Sigmoid colon (tissue), 7 donors: ENCODE data around the gene SLC8A1. TPM values are rescaled to one million over a fixed set of nuclear protein-coding genes. Genes with fewer than 3 reads are reported as not detected.

Experiments used
- DNase-seq: peaks from one replicate; pipeline ENCODE4 v3.0.0-alpha.2; 2019
- H3K27ac ChIP-seq, 4 donors: fragments of 200-600 bp; sonication (generic); one replicate each; pipeline ENCODE4 v1.5.1; 2016 to 2019; ENCODE audit warnings: mild to moderate bottlenecking in 1 of 4
- H3K27me3 ChIP-seq, 3 donors: fragments of 200-600 bp; sonication (generic); one replicate each; pipeline ENCODE4 v1.5.1; 2019; ENCODE audit warnings: mild to moderate bottlenecking in 1 of 3
- H3K36me3 ChIP-seq, 4 donors: fragments of 200-600 bp; sonication (generic); one replicate each; pipeline ENCODE4 v1.5.1; 2016 to 2019
- H3K4me1 ChIP-seq, 4 donors: fragments of 200-600 bp; sonication (generic); one replicate each; pipeline ENCODE4 v1.5.1; 2017 to 2019
- H3K4me3 ChIP-seq, 4 donors: fragments of 200-600 bp; sonication (generic); one replicate each; pipeline ENCODE4 v1.5.1; 2017 to 2019; ENCODE audit warnings: mild to moderate bottlenecking in 2 of 4, moderate library complexity in 1 of 4
- H3K9me3 ChIP-seq, 4 donors: fragments of 200-600 bp in 3 of 4; sonication (generic) in 3 of 4; one replicate each; pipeline versions ENCODE4 v1.5.1 to v1.6.1; 2013 to 2019
- EP300 ChIP-seq, 4 donors: sonication (generic); formaldehyde crosslinking; IDR thresholded peaks; one replicate each; pipeline ENCODE4 v1.6.1; 2017; ENCODE audit warnings: antibody characterized with exemption in 4 of 4
- POLR2A ChIP-seq, 2 donors: fragments of 450-650 bp; IDR thresholded peaks; one replicate each; pipeline ENCODE4 v1.6.1; 2016; ENCODE audit warnings: antibody characterized with exemption in 2 of 2, mild to moderate bottlenecking in 2 of 2, moderate library complexity in 2 of 2
- POLR2AphosphoS5 ChIP-seq, 4 donors: sonication (generic); formaldehyde crosslinking; IDR thresholded peaks; one replicate each; pipeline ENCODE4 v1.6.1; 2017; ENCODE audit warnings: antibody characterized with exemption in 4 of 4
- WGBS, 2 donors: extraction: QIAGEN DNeasy Blood & Tissue Kit; methylation state at CpG; one replicate each; pipeline ENCODE4 v1.1.7; 2013; 5-methylcytosine and 5-hydroxymethylcytosine counted together
- intact Hi-C: fragments of 100-400 bp; cut with DNase I; formaldehyde crosslinking; loops from one replicate; pipeline ENCODE4 v1.15.1; 2023
- polyA plus RNA-seq, 3 donors: library from polyadenylated mRNA; stranded (reverse); fragments of 200-250 nt; gene quantifications; one replicate each; pipeline ENCODE4 v1.2.3, GENCODE V29; 2013
- total RNA-seq, 4 donors: library from RNA; depleted of rRNA; stranded (reverse); fragments of >200 nt; gene quantifications; one replicate each; pipeline ENCODE4 v1.1.0, GENCODE V29; 2016
- TF ChIP-seq, protein P1 (sequence below), 4 experiments: fragments of 450-650 bp in 3 of 4; fragments of 200-600 bp in 1 of 4; IDR thresholded peaks; one replicate each; pipeline ENCODE4 v1.5.1; 2016 to 2019; ENCODE audit warnings: antibody characterized with exemption in 4 of 4, mild to moderate bottlenecking in 3 of 4, moderate library complexity in 2 of 4
- donor health status: healthy with polysubstance abuse.
- donor health status: Bipolar disorder and iron deficiency.
- donor health status: healthy.

Gene SLC8A1
- total and polyA plus RNA-seq, 7 donors, result 0.60 to 337 (median 229) TPM

- WGBS, 2 donors, result 90 to 92% methylated on average over 1 of the region's 1 CpG
Measured at GRCh38 chr2:40380041-40380440, 71.8 kb downstream of the SLC8A1 start.

GRCh38 chr2:40374543-40375240, 77.2 kb downstream of the SLC8A1 start:
- intact Hi-C loops, result no loop called here
- Histone ChIP-seq H3K27ac (peak overlapping the region in 2 of 4 donors; percentile 75), H3K9me3 (no peaks in the 10 kb centered on the region), H3K27me3 (no peaks in the 10 kb centered on the region), H3K4me3 (no peak overlapping the region), H3K4me1 (peaks cover 0 to 52% (median 35%) of the 10 kb centered on the region in 4 donors), H3K36me3 (no peaks in the 10 kb centered on the region)
- WGBS, 2 donors, result 49 to 80% methylated on average over 2 of the region's 2 CpGs
- no peak for DNase-seq
- TF ChIP-seq, protein P1, sequence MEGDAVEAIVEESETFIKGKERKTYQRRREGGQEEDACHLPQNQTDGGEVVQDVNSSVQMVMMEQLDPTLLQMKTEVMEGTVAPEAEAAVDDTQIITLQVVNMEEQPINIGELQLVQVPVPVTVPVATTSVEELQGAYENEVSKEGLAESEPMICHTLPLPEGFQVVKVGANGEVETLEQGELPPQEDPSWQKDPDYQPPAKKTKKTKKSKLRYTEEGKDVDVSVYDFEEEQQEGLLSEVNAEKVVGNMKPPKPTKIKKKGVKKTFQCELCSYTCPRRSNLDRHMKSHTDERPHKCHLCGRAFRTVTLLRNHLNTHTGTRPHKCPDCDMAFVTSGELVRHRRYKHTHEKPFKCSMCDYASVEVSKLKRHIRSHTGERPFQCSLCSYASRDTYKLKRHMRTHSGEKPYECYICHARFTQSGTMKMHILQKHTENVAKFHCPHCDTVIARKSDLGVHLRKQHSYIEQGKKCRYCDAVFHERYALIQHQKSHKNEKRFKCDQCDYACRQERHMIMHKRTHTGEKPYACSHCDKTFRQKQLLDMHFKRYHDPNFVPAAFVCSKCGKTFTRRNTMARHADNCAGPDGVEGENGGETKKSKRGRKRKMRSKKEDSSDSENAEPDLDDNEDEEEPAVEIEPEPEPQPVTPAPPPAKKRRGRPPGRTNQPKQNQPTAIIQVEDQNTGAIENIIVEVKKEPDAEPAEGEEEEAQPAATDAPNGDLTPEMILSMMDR (IDR thresholded peaks at IDR 0.05), result no peak
- TF ChIP-seq POLR2AphosphoS5 (IDR thresholded peaks at IDR 0.05), result no peak
- no peak for TF ChIP-seq EP300 (IDR thresholded peaks at IDR 0.05)
- TF ChIP-seq POLR2A (IDR thresholded peaks at IDR 0.05), result no peak

More at GRCh38 chr2:40380041-40380440, 71.8 kb downstream of the SLC8A1 start:
- peaks cover 0 to 26% (median 14%) of the 10 kb centered on the region in 4 donors for H3K4me1 ChIP-seq
- no peak overlapping the region for H3K4me3 ChIP-seq
- intact Hi-C loops, result no loop called here
- H3K27ac ChIP-seq, result peak overlapping the region in 2 of 4 donors; percentile 55 to 67
- TF ChIP-seq EP300 (IDR thresholded peaks at IDR 0.05), result no peak
- no peak for TF ChIP-seq POLR2AphosphoS5 (IDR thresholded peaks at IDR 0.05)
- no peak for TF ChIP-seq POLR2A (IDR thresholded peaks at IDR 0.05)
- TF ChIP-seq, protein P1 (IDR thresholded peaks at IDR 0.05), result no peak
- H3K9me3 ChIP-seq, result no peaks in the 10 kb centered on the region
- no peak for DNase-seq
- no peaks in the 10 kb centered on the region for H3K27me3 ChIP-seq
- no peaks in the 10 kb centered on the region for H3K36me3 ChIP-seq

DNA sequence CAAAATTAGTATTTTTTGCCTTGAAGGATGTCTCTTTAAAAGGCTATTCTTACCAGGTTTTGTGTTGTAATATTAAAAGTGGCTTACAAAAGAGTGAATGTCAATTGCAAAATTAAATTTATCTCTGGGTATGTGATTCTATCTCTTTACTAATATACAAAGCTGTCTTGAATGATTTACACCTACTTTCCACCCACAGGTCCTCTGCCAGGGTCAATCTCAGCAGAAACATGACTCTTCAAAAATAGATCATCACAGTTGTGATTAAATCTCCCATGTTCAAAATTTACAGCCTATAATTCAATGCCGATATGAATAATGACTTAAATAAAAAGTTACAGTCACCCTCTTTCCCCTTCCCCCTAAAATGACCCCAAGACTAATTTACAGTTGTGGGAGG, 78.8 kb downstream of the SLC8A1 start:
- H3K4me3 ChIP-seq, result no peak overlapping the region
- TF ChIP-seq, protein P1 (IDR thresholded peaks at IDR 0.05), result no peak
- TF ChIP-seq POLR2A (IDR thresholded peaks at IDR 0.05), result no peak
- no peak for TF ChIP-seq EP300 (IDR thresholded peaks at IDR 0.05)
- H3K9me3 ChIP-seq, result no peaks in the 10 kb centered on the region
- no peaks in the 10 kb centered on the region for H3K36me3 ChIP-seq
- no peak for DNase-seq
- no peaks in the 10 kb centered on the region for H3K27me3 ChIP-seq
- peaks cover 0 to 64% (median 41%) of the 10 kb centered on the region in 4 donors for H3K4me1 ChIP-seq
- intact Hi-C loops, result no loop called here
- 90% methylated on average over 1 of the region's 1 CpG for WGBS, 2 donors
- peak overlapping the region; percentile 63 to 78 (median 75) for H3K27ac ChIP-seq

GRCh38 chr2:40372283-40372985, 79.5 kb downstream of the SLC8A1 start:
- H3K4me3 ChIP-seq, result no peak overlapping the region
- TF ChIP-seq POLR2AphosphoS5 (IDR thresholded peaks at IDR 0.05) (no peak), EP300 (IDR thresholded peaks at IDR 0.05) (no peak), POLR2A (IDR thresholded peaks at IDR 0.05) (no peak)
- TF ChIP-seq, protein P1 (IDR thresholded peaks at IDR 0.05), result no peak
- intact Hi-C loops, result no loop called here
- no peaks in the 10 kb centered on the region for H3K27me3 ChIP-seq
- 65 to 70% methylated on average over 5 of the region's 5 CpGs for WGBS, 2 donors
- H3K9me3 ChIP-seq, result no peaks in the 10 kb centered on the region
- no peaks in the 10 kb centered on the region for H3K36me3 ChIP-seq
- no peak for DNase-seq
- peaks cover 0 to 64% (median 41%) of the 10 kb centered on the region in 4 donors for H3K4me1 ChIP-seq
- H3K27ac ChIP-seq, result peak overlapping the region; percentile 63 to 78 (median 75)
